ENCODE results near the gene PAX9.

Gene PAX9

GRCh38 chr14:36676236-36676635 lies 14.6 kb downstream of the PAX9 start:
- H3K9me3 ChIP-seq (ENCODE audit: control insufficient read depth, insufficient read depth, low read length), result no peaks in the 10 kb centered on the region
- no peaks in the 10 kb centered on the region for H3K4me1 ChIP-seq (ENCODE audit: control insufficient read depth, low read length)
- no peaks in the 10 kb centered on the region for H3K9me2 ChIP-seq (replicated peaks; ENCODE audit: control insufficient read depth, low read length)
- H3K4me2 ChIP-seq (ENCODE audit: low read length), result no peak overlapping the region
- H3K4me3 ChIP-seq (ENCODE audit: low read length), result no peak overlapping the region
- no peaks in the 10 kb centered on the region for H3K79me2 ChIP-seq (ENCODE audit: control insufficient read depth, low read length)
- TF ChIP-seq, protein P1, sequence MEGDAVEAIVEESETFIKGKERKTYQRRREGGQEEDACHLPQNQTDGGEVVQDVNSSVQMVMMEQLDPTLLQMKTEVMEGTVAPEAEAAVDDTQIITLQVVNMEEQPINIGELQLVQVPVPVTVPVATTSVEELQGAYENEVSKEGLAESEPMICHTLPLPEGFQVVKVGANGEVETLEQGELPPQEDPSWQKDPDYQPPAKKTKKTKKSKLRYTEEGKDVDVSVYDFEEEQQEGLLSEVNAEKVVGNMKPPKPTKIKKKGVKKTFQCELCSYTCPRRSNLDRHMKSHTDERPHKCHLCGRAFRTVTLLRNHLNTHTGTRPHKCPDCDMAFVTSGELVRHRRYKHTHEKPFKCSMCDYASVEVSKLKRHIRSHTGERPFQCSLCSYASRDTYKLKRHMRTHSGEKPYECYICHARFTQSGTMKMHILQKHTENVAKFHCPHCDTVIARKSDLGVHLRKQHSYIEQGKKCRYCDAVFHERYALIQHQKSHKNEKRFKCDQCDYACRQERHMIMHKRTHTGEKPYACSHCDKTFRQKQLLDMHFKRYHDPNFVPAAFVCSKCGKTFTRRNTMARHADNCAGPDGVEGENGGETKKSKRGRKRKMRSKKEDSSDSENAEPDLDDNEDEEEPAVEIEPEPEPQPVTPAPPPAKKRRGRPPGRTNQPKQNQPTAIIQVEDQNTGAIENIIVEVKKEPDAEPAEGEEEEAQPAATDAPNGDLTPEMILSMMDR (IDR thresholded peaks at IDR 0.05; ENCODE audit: low read depth, low read length, poor library complexity, severe bottlenecking), result no peak
- TF ChIP-seq EZH2phosphoT487 (IDR thresholded peaks at IDR 0.05; ENCODE audit: borderline replicate concordance, low read length), result no peak
- no peaks in the 10 kb centered on the region for H3K27me3 ChIP-seq (ENCODE audit: control insufficient read depth, low read length)
- no peaks in the 10 kb centered on the region for H4K20me1 ChIP-seq (ENCODE audit: control insufficient read depth, insufficient read depth, low read depth, low read length)
- H3K36me3 ChIP-seq (ENCODE audit: control insufficient read depth, low read length), result no peaks in the 10 kb centered on the region
- no peaks in the 10 kb centered on the region for H3F3A ChIP-seq (ENCODE audit: control insufficient read depth, insufficient read depth)
- H3K27ac ChIP-seq (ENCODE audit: low read depth, low read length), result no peak overlapping the region

- H3K4me1 ChIP-seq (ENCODE audit: control insufficient read depth, low read length), result no peaks in the 10 kb centered on the region
- H3K9me3 ChIP-seq (ENCODE audit: control insufficient read depth, insufficient read depth, low read length), result no peaks in the 10 kb centered on the region
- no peaks in the 10 kb centered on the region for H4K20me1 ChIP-seq (ENCODE audit: control insufficient read depth, insufficient read depth, low read depth, low read length)
- H3K36me3 ChIP-seq (ENCODE audit: control insufficient read depth, low read length), result no peaks in the 10 kb centered on the region
- H3F3A ChIP-seq (ENCODE audit: control insufficient read depth, insufficient read depth), result no peaks in the 10 kb centered on the region
- no peak for TF ChIP-seq EZH2phosphoT487 (IDR thresholded peaks at IDR 0.05; ENCODE audit: borderline replicate concordance, low read length)
- TF ChIP-seq, protein P1 (IDR thresholded peaks at IDR 0.05; ENCODE audit: low read depth, low read length, poor library complexity, severe bottlenecking), result no peak
- no peaks in the 10 kb centered on the region for H3K9me2 ChIP-seq (replicated peaks; ENCODE audit: control insufficient read depth, low read length)
- no peaks in the 10 kb centered on the region for H3K27me3 ChIP-seq (ENCODE audit: control insufficient read depth, low read length)
- no peak overlapping the region for H3K4me3 ChIP-seq (ENCODE audit: low read length)
- no peak overlapping the region for H3K27ac ChIP-seq (ENCODE audit: low read depth, low read length)
- H3K79me2 ChIP-seq (ENCODE audit: control insufficient read depth, low read length), result no peaks in the 10 kb centered on the region
- H3K4me2 ChIP-seq (ENCODE audit: low read length), result no peak overlapping the region
These were observed 20.7 kb downstream of the PAX9 start for GRCh38 chr14:36682338-36682737.

GRCh38 chr14:36683083-36683724 lies 21.5 kb downstream of the PAX9 start:
- no peaks in the 10 kb centered on the region for H3K9me2 ChIP-seq (replicated peaks; ENCODE audit: control insufficient read depth, low read length)
- H3K36me3 ChIP-seq (ENCODE audit: control insufficient read depth, low read length), result no peaks in the 10 kb centered on the region
- H3K27me3 ChIP-seq (ENCODE audit: control insufficient read depth, low read length), result no peaks in the 10 kb centered on the region
- no peak overlapping the region for H3K27ac ChIP-seq (ENCODE audit: low read depth, low read length)
- H3K9me3 ChIP-seq (ENCODE audit: control insufficient read depth, insufficient read depth, low read length), result no peaks in the 10 kb centered on the region
- no peaks in the 10 kb centered on the region for H3K4me1 ChIP-seq (ENCODE audit: control insufficient read depth, low read length)
- no peaks in the 10 kb centered on the region for H3K79me2 ChIP-seq (ENCODE audit: control insufficient read depth, low read length)
- H3F3A ChIP-seq (ENCODE audit: control insufficient read depth, insufficient read depth), result no peaks in the 10 kb centered on the region
- TF ChIP-seq, protein P1 (IDR thresholded peaks at IDR 0.05; ENCODE audit: low read depth, low read length, poor library complexity, severe bottlenecking), result no peak
- TF ChIP-seq EZH2phosphoT487 (IDR thresholded peaks at IDR 0.05; ENCODE audit: borderline replicate concordance, low read length), result no peak
- no peak overlapping the region for H3K4me2 ChIP-seq (ENCODE audit: low read length)
- no peaks in the 10 kb centered on the region for H4K20me1 ChIP-seq (ENCODE audit: control insufficient read depth, insufficient read depth, low read depth, low read length)
- H3K4me3 ChIP-seq (ENCODE audit: low read length), result no peak overlapping the region

Data from DOHH2 (cell line).